ENCODE results near the gene ATP8B4.

The ATP8B4 gene

DNA sequence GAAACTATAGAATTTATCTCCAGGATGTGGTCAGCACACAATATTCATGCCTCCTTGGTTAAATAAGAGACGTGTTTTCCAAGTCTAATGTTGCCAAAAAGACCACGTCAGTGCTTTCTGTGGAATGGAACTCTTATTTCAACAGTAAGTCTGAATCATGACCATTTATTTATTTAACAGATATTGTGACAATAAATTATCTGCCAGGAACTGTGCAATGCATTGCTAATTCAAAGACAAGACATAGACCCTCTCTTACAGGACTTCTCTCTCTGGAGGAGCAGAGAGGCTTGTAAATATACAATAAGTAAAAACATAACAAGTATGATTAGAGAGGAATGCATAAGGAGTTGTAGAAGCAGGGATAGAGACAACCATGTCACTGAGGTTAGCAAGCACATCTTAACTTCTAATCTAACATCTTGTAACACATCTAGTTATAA is 270.7 kb downstream of the ATP8B4 start:
- Mint-ChIP-seq H3K4me3 (no peak overlapping the region), H3K27me3 (no peaks in the 10 kb centered on the region), H3K36me3 (no peaks in the 10 kb centered on the region), H3K4me1 (no peaks in the 10 kb centered on the region), H3K27ac (no peak overlapping the region), H3K9me3 (peaks cover 12% of the 10 kb centered on the region)
- ATAC-seq, result no peak

DNA sequence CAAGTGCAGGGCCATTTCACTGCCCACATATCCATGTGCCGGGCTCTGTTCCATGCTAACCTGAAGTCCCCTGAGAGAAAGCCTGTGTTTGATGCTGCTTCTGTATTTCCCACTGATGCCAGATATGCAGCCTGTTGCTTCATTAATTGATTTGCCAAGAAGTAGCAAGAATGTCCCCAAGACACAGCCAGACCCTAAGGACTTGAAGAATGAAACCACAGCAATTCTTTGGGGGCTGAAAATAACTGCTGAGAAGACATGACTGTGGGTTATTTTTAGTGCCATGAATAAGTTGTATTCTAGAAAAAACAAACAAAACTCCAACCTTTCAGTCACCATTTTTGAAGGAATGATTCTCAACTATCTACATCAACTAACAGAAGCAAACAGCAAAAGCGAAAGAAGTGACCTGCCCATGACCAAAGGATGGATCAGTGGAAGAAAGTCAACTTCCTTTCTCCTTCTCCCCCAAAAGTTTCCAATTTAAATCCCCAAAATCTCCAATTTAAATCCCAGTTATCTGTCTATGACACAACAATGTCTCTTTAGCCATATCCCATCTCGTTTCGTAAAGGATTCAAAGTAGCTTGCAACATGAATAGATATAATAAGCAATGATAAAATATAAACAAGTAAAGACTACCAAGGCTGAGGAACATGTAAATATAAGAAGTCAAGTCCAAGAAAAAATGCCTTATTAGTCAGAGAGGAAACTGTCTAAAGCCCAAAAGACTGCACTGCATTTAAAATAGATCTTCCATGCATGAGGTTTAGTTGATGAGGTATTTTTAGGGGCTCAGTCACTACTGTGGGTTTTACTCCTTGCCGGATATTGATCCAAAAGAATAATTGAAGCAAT is 271.4 kb downstream of the ATP8B4 start:
- Mint-ChIP-seq H3K9me3 (peaks cover 12% of the 10 kb centered on the region), H3K36me3 (no peaks in the 10 kb centered on the region), H3K27me3 (no peaks in the 10 kb centered on the region), H3K27ac (no peak overlapping the region), H3K4me1 (no peaks in the 10 kb centered on the region), H3K4me3 (no peak overlapping the region)
- ATAC-seq, result no peak

DNA sequence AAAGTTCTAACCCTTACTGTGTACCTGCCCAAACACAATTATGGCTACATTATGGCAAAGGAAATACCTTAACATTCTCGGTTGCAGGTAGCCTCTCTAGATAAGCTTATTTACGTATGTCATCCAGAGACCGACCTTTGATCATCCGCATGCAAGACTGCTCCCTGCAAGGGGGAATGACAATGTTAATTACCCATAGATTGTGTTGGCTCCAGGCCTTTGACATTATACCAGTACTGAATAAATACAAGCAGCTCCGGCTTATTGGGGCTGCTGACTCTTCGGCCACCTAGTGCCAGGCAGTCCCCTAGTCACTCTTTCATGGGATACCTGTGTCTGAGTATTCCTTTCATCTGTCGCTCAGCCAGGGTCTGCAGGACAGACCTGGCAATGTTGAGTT is 274.6 kb downstream of the ATP8B4 start:
- Mint-ChIP-seq H3K4me1 (no peaks in the 10 kb centered on the region), H3K36me3 (no peaks in the 10 kb centered on the region), H3K4me3 (no peak overlapping the region), H3K27me3 (no peaks in the 10 kb centered on the region), H3K9me3 (peaks cover under 1% of the 10 kb centered on the region), H3K27ac (no peak overlapping the region)
- ATAC-seq, result peak; percentile 34

DNA sequence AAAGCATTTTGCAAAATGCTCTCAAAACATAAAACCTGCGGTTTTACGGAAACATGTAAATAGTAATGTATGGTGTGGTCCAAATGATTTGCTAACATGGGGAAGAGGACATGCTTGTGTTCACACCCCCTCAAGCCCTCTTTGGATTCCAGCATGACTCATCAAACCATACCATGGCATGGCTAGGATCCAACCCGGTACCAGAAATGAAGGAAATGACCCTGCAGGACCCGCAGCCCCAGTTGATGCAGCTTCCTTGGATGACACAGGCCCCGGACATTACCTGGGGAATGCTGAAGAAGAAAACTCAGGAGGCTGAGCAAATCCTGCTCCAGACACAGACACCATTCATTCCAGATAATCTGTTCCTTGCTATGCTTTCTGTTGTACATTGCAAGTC is 275.3 kb downstream of the ATP8B4 start:
- Mint-ChIP-seq H3K9me3 (peaks cover 3% of the 10 kb centered on the region), H3K27me3 (no peaks in the 10 kb centered on the region), H3K36me3 (no peaks in the 10 kb centered on the region), H3K4me3 (no peak overlapping the region), H3K4me1 (no peaks in the 10 kb centered on the region), H3K27ac (no peak overlapping the region)
- no peak for ATAC-seq

- no peak overlapping the region for H3K27ac Mint-ChIP-seq
- H3K36me3 Mint-ChIP-seq, result no peaks in the 10 kb centered on the region
- no peak overlapping the region for H3K4me3 Mint-ChIP-seq
- peaks cover 7% of the 10 kb centered on the region for H3K9me3 Mint-ChIP-seq
- no peaks in the 10 kb centered on the region for H3K27me3 Mint-ChIP-seq
- no peak for ATAC-seq
- no peaks in the 10 kb centered on the region for H3K4me1 Mint-ChIP-seq
Observed at GRCh38 chr15:49842031-49842730, 276.9 kb downstream of the ATP8B4 start.

GRCh38 chr15:49832511-49832910 is 286.5 kb downstream of the ATP8B4 start:
- ATAC-seq, result no peak
- H3K9me3 Mint-ChIP-seq, result peaks cover under 1% of the 10 kb centered on the region
- H3K27ac Mint-ChIP-seq, result no peak overlapping the region
- no peaks in the 10 kb centered on the region for H3K4me1 Mint-ChIP-seq
- H3K27me3 Mint-ChIP-seq, result no peaks in the 10 kb centered on the region
- no peaks in the 10 kb centered on the region for H3K36me3 Mint-ChIP-seq
- no peak overlapping the region for H3K4me3 Mint-ChIP-seq

GRCh38 chr15:49831206-49831965 is 287.6 kb downstream of the ATP8B4 start:
- no peaks in the 10 kb centered on the region for H3K9me3 Mint-ChIP-seq
- H3K4me3 Mint-ChIP-seq, result no peak overlapping the region
- no peak for ATAC-seq
- no peak overlapping the region for H3K27ac Mint-ChIP-seq
- no peaks in the 10 kb centered on the region for H3K27me3 Mint-ChIP-seq
- no peaks in the 10 kb centered on the region for H3K4me1 Mint-ChIP-seq
- H3K36me3 Mint-ChIP-seq, result no peaks in the 10 kb centered on the region

- no peaks in the 10 kb centered on the region for H3K4me1 Mint-ChIP-seq
- no peaks in the 10 kb centered on the region for H3K27me3 Mint-ChIP-seq
- H3K9me3 Mint-ChIP-seq, result no peaks in the 10 kb centered on the region
- no peak overlapping the region for H3K27ac Mint-ChIP-seq
- ATAC-seq, result no peak
- no peak overlapping the region for H3K4me3 Mint-ChIP-seq
- no peaks in the 10 kb centered on the region for H3K36me3 Mint-ChIP-seq
Observed at GRCh38 chr15:49830391-49830790, 288.6 kb downstream of the ATP8B4 start.

GRCh38 chr15:49827311-49827710 is 291.7 kb downstream of the ATP8B4 start:
- no peaks in the 10 kb centered on the region for H3K4me1 Mint-ChIP-seq
- H3K27me3 Mint-ChIP-seq, result no peaks in the 10 kb centered on the region
- no peak overlapping the region for H3K4me3 Mint-ChIP-seq
- no peaks in the 10 kb centered on the region for H3K9me3 Mint-ChIP-seq
- H3K36me3 Mint-ChIP-seq, result no peaks in the 10 kb centered on the region
- ATAC-seq, result no peak
- H3K27ac Mint-ChIP-seq, result no peak overlapping the region

- H3K4me1 Mint-ChIP-seq, result no peaks in the 10 kb centered on the region
- no peaks in the 10 kb centered on the region for H3K27me3 Mint-ChIP-seq
- no peak for ATAC-seq
- H3K27ac Mint-ChIP-seq, result no peak overlapping the region
- H3K4me3 Mint-ChIP-seq, result no peak overlapping the region
- no peaks in the 10 kb centered on the region for H3K36me3 Mint-ChIP-seq
- H3K9me3 Mint-ChIP-seq, result no peaks in the 10 kb centered on the region
Observed at GRCh38 chr15:49826640-49827234, 292.3 kb downstream of the ATP8B4 start.

GRCh38 chr15:49824775-49825099 is 294.3 kb downstream of the ATP8B4 start:
- Mint-ChIP-seq H3K36me3 (no peaks in the 10 kb centered on the region), H3K27me3 (no peaks in the 10 kb centered on the region), H3K27ac (no peak overlapping the region)

DNA sequence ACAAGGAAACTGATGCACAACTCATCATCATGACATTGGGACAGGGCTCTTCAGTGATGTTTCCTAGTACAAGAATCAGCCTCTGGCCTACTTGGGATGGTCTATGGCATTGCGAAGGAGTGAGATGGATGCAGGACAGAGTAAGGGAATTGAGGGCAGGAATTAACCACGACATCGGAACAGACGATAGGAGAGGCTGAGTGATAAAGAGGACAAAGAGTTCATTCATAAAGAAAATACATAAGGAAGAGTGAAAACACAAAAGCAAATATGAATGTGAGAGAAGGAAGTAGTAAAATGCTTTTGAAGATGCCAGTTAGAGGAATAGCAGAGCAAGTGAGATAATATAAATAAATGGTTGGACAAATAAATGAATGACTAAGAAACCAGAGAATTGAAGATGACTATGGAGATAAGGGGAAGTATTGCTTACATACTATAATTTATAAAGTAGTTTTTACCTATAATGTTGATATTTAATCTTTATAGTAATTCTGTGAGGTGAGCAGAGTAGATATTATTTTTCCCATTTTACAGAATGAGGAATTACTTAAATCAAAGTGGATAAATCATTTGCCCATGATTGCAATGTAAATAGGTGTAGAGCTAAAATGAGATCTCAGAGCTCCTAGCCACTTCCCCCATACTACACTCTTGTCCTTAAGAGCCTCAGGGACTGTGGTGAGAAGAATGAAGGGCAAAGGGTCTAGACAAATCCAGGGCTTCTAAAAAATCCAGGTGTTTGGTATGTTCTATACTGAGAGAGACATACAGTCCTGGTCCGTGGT is 294.9 kb downstream of the ATP8B4 start:
- Mint-ChIP-seq H3K27me3 (no peaks in the 10 kb centered on the region), H3K27ac (no peak overlapping the region), H3K36me3 (no peaks in the 10 kb centered on the region), H3K9me3 (no peaks in the 10 kb centered on the region), H3K4me1 (no peaks in the 10 kb centered on the region), H3K4me3 (no peak overlapping the region)
- ATAC-seq, result no peak

More at GRCh38 chr15:49824775-49825099, 294.3 kb downstream of the ATP8B4 start:
- no peaks in the 10 kb centered on the region for H3K4me1 Mint-ChIP-seq
- H3K4me3 Mint-ChIP-seq, result no peak overlapping the region
- H3K9me3 Mint-ChIP-seq, result no peaks in the 10 kb centered on the region
- ATAC-seq, result no peak

GRCh38 chr15:49817100-49817499 is 301.9 kb downstream of the ATP8B4 start:
- no peaks in the 10 kb centered on the region for H3K27me3 Mint-ChIP-seq
- no peak for ATAC-seq
- H3K27ac Mint-ChIP-seq, result no peak overlapping the region
- H3K36me3 Mint-ChIP-seq, result no peaks in the 10 kb centered on the region
- H3K9me3 Mint-ChIP-seq, result peaks cover 3% of the 10 kb centered on the region
- no peak overlapping the region for H3K4me3 Mint-ChIP-seq
- H3K4me1 Mint-ChIP-seq, result peaks cover 6% of the 10 kb centered on the region

DNA sequence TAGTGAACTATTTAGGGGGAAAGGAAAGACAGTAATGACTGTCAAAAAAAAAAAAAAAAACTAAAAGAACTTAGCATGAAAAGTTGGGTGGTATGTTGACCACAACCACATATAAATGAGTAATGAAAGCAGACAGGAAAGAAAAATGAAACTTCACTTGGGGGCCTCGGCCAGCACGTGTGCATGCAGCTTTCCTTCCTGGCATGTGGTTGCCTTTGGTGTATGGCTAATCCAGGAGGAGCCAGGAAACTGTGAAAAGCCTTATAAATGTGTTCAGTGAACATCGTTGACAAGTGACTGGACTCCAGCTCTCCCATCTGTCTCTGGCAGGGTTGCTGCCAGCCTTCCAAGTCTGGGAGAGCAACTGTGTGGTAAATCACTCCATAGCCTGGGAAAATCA is 303.1 kb downstream of the ATP8B4 start:
- no peaks in the 10 kb centered on the region for H3K36me3 Mint-ChIP-seq
- H3K9me3 Mint-ChIP-seq, result peaks cover 3% of the 10 kb centered on the region
- H3K27ac Mint-ChIP-seq, result no peak overlapping the region
- no peak for ATAC-seq
- H3K27me3 Mint-ChIP-seq, result no peaks in the 10 kb centered on the region
- peaks cover 6% of the 10 kb centered on the region for H3K4me1 Mint-ChIP-seq
- no peak overlapping the region for H3K4me3 Mint-ChIP-seq

Measured in stimulated activated memory B cell treated with anti-CD40 and anti-IgM and Interleukin-4, amounts not matched to agents 10 μg/mL and 1 μg/mL and 100 μg/mL, for 72 hours (primary cell).